GM12873 (cell line): ENCODE data around the gene MEGF10.

Experiments
- TF ChIP-seq, protein P1 (sequence below): IDR thresholded peaks from 2 replicates; pipeline ENCODE4 v1.5.1; 2012; ENCODE audit warnings: low read depth, mild to moderate bottlenecking, moderate library complexity, low read length, control low read depth; ENCODE audit not compliant: insufficient read depth; ENCODE audit errors: missing control alignments

The MEGF10 gene

DNA sequence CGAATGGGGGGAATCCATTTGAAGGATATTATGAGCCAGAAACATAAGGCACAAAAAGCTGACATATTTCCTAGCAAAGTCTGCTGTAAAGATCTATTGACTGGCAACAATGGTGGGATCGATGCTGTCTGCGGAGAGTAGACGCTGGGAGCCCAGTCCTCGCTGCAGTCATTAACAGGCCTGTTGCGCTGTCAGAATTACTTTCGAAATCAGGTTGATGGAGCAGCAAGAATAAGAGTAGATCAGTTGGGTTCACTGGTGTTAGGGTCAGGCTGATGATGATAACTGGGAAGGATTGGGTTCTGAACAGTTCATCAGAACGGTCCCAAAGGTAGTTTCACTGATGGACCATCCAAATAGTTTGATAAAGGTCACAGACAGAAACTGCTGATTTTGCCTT is 87.1 kb downstream of the MEGF10 start:
- TF ChIP-seq, protein P1, sequence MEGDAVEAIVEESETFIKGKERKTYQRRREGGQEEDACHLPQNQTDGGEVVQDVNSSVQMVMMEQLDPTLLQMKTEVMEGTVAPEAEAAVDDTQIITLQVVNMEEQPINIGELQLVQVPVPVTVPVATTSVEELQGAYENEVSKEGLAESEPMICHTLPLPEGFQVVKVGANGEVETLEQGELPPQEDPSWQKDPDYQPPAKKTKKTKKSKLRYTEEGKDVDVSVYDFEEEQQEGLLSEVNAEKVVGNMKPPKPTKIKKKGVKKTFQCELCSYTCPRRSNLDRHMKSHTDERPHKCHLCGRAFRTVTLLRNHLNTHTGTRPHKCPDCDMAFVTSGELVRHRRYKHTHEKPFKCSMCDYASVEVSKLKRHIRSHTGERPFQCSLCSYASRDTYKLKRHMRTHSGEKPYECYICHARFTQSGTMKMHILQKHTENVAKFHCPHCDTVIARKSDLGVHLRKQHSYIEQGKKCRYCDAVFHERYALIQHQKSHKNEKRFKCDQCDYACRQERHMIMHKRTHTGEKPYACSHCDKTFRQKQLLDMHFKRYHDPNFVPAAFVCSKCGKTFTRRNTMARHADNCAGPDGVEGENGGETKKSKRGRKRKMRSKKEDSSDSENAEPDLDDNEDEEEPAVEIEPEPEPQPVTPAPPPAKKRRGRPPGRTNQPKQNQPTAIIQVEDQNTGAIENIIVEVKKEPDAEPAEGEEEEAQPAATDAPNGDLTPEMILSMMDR: no peak

DNA sequence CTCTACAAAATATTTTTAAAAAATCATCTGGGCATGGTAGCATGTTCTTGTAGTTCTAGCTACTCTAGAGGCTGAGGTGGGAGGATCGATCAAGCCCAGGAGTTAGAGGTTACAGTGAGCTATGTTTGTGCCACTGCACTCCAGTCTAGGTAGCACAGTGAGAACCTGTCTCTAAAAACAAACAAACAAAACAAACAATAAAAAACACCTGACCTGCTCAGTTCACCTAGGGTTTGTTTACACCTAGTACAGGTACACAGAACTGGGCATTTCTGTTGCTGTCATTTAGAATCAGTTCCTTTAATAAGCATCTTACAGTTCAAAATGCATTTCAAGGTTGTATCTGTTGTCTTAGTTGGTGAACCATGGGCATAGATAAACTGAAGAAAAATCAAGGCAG is 95.3 kb downstream of the MEGF10 start:
- TF ChIP-seq, protein P1: no peak

DNA sequence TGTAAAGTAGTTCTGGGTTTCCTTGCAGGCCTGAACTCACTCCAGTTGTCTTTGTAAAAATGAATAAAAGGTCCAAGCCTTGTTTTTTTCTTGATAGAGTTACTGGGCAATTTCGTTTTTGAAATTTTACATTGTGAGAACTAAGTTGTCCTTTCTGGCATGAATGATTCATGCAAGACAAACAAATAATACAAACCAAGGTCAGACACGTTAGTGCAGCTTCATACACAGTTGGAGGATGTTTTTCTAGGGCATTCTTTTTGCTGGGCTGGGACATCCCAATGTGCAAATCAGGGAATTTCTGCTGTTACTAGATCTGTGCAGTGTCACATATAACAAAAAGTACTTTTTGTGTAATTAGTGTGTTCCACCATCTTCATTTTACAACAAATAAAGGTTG is 96.0 kb downstream of the MEGF10 start:
- TF ChIP-seq, protein P1: no peak

DNA sequence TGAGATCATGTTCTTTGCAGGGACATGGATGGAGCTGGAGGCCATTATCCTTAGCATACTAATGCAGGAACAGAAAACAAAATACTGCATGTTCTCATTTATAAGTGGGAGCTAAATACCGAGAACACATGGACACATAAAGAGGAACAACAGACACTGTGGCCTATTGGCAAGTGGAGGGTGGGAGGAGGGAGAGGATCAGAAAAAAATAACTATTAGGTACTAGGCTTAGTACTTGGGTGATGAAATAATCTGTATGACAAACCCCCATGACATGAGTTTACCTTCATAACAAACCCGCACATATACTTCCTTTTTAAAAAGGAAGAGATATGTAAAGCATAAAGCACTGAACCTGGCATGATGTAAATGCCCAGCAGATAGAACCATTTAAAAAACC is 99.0 kb downstream of the MEGF10 start:
- TF ChIP-seq, protein P1: no peak

DNA sequence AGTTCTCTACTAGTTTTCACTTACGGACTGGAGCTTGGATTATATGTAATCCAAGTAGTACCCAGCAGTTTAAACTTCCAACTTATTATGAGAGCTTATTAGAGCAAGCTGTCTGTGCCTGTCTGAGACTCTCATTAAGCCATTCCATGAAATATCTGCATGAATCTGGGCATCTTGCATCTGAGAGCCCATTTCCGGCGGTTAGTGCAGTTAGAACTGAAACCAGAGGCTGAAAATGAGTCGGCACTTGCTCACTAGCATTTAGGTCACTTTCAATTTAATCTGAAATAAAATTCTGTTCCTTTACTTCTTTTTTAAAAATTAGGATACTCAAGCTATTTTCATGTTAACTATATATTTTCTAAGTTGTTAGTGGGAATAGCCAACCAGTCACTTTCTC is 102.2 kb downstream of the MEGF10 start:
- TF ChIP-seq, protein P1: no peak

DNA sequence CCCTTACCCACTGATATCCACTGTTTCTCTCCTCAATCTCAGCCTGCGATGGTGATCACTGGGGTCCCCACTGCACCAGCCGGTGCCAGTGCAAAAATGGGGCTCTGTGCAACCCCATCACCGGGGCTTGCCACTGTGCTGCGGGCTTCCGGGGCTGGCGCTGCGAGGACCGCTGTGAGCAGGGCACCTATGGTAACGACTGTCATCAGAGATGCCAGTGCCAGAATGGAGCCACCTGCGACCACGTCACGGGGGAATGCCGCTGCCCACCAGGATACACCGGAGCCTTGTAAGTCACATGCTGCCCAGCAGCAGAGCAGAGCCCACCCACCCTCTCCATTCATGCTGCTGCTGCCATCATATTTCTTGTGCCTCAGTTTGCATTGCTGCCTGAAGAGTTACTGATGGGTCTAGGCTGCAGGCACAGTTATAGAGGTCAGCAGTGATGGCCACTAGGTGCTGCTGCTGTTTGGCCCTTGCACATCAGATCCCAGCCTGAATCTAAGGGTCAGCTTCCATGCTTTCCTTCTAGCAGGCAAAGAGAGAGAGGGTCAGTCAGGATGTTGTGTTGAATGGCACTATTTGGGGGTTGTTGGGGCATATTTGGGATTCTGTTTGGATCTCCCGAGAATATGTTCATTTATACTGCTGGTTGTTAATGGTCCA is 106.0 kb downstream of the MEGF10 start:
- TF ChIP-seq, protein P1: no peak

DNA sequence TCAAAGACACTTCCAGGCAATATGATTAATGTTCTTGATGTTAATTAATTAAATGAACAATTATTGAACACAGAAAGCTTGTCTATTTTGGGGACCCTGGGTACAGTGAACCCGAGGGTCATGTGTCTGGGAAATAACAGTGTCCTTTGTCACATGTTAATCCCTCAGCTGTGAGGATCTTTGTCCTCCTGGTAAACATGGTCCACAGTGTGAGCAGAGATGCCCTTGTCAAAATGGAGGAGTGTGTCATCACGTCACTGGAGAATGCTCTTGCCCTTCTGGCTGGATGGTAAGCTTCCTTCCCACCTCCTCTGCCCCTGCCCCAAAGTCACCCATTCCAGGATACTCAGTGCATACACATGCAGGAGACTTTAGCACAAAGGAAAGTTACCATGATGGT is 107.9 kb downstream of the MEGF10 start:
- TF ChIP-seq, protein P1: no peak
